BLaER1 (cell line): ENCODE measurements around the gene HTT.

Experiments used
- H3K27ac ChIP-seq: shearing (Covaris generic); formaldehyde crosslinking; 2 replicates; pipeline ENCODE4 v1.8.1; 2022
- H3K27me3 ChIP-seq: shearing (Covaris generic); formaldehyde crosslinking; 2 replicates; pipeline ENCODE4 v1.8.1; 2022
- H3K36me3 ChIP-seq: shearing (Covaris generic); formaldehyde crosslinking; 2 replicates; pipeline ENCODE4 v1.8.1; 2022
- H3K4me1 ChIP-seq: shearing (Covaris generic); formaldehyde crosslinking; 2 replicates; pipeline ENCODE4 v1.8.1; 2022
- H3K4me2 ChIP-seq: shearing (Covaris generic); formaldehyde crosslinking; 2 replicates; pipeline ENCODE4 v1.8.1; 2022
- H3K4me3 ChIP-seq: shearing (Covaris generic); formaldehyde crosslinking; 2 replicates; pipeline ENCODE4 v1.8.1; 2022
- H3K9ac ChIP-seq: shearing (Covaris generic); formaldehyde crosslinking; 2 replicates; pipeline ENCODE4 v1.8.1; 2022
- H3K9me3 ChIP-seq: shearing (Covaris generic); formaldehyde crosslinking; 2 replicates; pipeline ENCODE4 v1.8.1; 2022
- H4K20me1 ChIP-seq: shearing (Covaris generic); formaldehyde crosslinking; 2 replicates; pipeline ENCODE4 v1.8.1; 2022
- Cebpa-rat ChIP-seq: shearing (Covaris generic); IDR thresholded peaks from 2 replicates; pipeline ENCODE4 v1.8.1; 2022

Gene HTT

DNA sequence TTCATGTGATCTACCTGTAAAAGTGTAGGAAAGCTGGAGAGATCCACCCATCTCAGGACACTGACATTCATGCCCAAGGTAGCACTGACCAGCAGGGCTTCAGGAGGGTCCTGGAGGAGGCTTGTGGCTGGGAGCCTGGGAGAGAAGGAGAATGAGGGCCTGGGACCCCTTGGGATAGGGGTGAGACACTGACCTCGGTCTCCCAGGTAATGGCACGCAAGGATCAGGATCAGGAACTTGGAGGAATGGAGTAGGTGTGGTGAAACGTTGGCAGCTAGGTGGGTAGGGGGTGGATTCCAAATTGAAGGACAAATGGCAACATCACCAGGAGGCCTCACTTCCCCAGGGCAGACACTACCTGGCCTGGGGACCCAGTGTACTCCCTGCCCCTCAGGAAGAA lies 206.0 kb downstream of the HTT start:
- H3K4me1 ChIP-seq, result peaks cover 14% of the 10 kb centered on the region
- no peak for TF ChIP-seq Cebpa-rat
- H3K27me3 ChIP-seq, result no peaks in the 10 kb centered on the region
- no peaks in the 10 kb centered on the region for H3K36me3 ChIP-seq
- H3K9ac ChIP-seq, result no peak overlapping the region
- peaks cover 38% of the 10 kb centered on the region for H3K9me3 ChIP-seq
- no peak overlapping the region for H3K27ac ChIP-seq
- no peak overlapping the region for H3K4me2 ChIP-seq
- no peak overlapping the region for H3K4me3 ChIP-seq
- no peaks in the 10 kb centered on the region for H4K20me1 ChIP-seq

DNA sequence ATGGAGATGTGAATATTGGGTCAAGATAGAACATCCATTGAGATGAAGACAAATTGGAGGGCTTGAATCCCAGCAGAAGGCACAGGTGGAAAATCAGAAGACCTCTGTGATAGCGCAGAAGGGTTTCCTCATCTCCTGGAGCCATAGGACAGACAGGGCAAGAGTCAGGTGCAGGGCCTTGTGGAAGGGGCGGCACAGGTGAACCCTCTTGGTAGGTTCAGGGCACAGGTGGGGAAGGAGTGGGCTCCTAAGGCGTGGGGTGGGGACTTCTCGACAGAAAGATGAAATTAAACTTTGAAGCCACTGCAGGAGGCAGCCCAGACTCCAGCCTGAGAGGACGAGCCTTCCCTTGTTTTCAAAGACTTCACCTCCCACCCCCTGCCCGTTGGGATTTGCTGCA lies 209.0 kb downstream of the HTT start:
- Histone ChIP-seq H3K9ac (no peak overlapping the region), H3K27ac (no peak overlapping the region), H3K9me3 (peaks cover 36% of the 10 kb centered on the region), H4K20me1 (no peaks in the 10 kb centered on the region), H3K27me3 (no peaks in the 10 kb centered on the region), H3K4me2 (no peak overlapping the region), H3K36me3 (no peaks in the 10 kb centered on the region), H3K4me3 (no peak overlapping the region), H3K4me1 (peaks cover 44% of the 10 kb centered on the region)
- TF ChIP-seq Cebpa-rat, result no peak

DNA sequence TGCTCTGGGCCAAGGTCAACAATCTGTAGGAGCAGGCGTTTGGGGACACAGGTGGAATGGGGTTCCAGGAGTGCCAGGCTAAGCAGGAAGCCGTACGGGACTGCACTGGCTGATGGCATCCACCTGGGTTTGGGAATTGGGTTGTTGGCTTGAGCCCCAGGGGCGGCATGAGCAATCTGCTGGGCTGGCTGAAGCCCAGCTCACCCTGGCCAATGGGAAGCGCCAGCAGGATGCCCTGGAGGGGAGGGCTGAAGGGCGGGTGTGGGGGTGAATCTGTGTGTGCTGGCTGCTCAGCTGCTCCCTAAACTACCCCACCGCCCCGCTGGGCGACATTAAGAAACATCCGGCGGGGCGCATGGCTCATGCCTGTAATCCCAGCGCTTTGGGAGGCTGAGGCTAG lies 209.4 kb downstream of the HTT start:
- Histone ChIP-seq H3K4me3 (no peak overlapping the region), H3K9ac (no peak overlapping the region), H3K27me3 (no peaks in the 10 kb centered on the region), H3K36me3 (no peaks in the 10 kb centered on the region), H3K4me1 (peaks cover 48% of the 10 kb centered on the region), H3K9me3 (peaks cover 32% of the 10 kb centered on the region), H4K20me1 (no peaks in the 10 kb centered on the region), H3K27ac (no peak overlapping the region), H3K4me2 (no peak overlapping the region)
- no peak for TF ChIP-seq Cebpa-rat

DNA sequence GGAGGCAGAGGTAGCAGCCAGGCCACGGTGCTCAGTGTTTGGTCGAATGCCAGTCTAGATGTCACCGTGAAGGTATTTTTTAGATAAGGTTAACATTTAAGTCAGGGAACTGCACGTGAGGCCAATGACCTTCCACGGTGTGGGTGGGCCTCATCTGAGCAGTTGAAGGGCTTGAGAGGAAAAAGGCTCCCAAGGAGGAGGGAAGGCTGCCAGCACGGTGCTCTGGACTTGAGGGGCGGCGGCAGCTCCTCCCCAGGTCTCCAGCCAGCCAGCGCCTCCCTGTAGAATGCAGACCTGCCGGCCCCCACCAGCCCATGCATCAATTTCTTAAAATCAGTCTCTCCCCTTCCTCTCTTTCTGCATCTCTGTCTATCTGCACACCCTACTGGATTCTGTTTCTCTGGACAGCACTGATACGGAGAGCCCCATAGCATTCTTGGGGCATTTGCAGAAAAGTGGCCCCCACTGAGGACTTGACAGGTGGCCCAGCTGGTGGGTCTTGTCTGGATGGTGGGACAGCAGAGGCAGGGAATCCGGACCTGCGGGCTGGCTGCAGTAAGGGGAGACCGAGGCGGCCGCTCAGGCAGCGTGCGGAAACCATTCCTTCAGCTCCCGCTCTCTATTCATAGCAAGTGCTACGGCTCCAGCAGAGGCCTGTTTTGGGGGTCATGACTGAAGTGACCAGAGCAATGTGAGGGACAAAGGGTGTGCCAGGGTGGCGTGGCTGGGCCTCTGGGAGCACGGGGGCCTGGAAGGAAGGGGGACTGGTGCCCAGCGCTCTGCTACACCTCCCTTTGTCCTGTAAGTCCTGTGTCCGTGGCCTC lies 210.5 kb downstream of the HTT start:
- Histone ChIP-seq H3K4me1 (peaks cover 59% of the 10 kb centered on the region), H3K4me2 (peak overlapping the region; percentile 98), H4K20me1 (no peaks in the 10 kb centered on the region), H3K36me3 (no peaks in the 10 kb centered on the region), H3K4me3 (peak overlapping the region; percentile 64), H3K9me3 (peaks cover 26% of the 10 kb centered on the region), H3K27me3 (no peaks in the 10 kb centered on the region), H3K9ac (peak overlapping the region; percentile 78), H3K27ac (peak overlapping the region; percentile 89)
- no peak for TF ChIP-seq Cebpa-rat

DNA sequence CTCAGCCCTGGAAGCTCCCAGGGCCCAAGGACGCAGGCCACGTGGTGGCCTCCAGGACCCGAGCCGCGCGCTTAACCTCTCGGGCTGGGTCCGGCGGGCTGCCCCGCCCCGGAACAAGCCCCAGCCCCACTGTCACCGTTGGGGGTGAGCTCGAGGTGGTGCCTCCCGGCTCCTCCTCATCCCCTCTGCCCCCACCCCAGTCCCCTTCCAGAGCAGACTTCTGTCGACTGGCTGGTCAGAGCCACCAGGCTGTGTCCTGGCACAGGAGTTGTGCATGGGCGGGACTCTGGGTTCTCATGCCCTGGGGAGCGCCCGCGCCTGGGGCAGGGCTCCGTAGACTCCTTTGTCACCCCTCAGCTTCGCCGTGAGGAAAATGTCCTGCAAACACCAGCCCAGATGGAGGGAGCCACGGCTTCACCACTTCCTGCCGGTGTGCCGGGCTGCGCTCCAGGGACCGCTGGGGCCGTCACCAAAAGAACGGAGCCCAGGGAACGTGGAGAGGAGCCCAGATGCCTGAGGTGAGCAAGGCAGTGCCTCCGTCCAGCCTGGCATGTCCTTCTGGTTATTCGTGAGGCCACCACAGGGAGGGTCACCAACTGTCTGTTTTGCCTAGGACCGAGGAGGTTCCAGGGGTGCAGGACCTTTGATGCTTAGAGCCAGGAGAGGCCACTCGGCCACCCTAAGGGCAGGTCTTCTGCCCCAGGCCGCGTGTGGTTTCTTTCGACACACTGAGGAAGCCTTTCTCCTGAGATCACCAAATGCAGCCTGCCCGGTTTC lies 211.3 kb downstream of the HTT start:
- H3K4me2 ChIP-seq, result peak overlapping the region; percentile 98

DNA sequence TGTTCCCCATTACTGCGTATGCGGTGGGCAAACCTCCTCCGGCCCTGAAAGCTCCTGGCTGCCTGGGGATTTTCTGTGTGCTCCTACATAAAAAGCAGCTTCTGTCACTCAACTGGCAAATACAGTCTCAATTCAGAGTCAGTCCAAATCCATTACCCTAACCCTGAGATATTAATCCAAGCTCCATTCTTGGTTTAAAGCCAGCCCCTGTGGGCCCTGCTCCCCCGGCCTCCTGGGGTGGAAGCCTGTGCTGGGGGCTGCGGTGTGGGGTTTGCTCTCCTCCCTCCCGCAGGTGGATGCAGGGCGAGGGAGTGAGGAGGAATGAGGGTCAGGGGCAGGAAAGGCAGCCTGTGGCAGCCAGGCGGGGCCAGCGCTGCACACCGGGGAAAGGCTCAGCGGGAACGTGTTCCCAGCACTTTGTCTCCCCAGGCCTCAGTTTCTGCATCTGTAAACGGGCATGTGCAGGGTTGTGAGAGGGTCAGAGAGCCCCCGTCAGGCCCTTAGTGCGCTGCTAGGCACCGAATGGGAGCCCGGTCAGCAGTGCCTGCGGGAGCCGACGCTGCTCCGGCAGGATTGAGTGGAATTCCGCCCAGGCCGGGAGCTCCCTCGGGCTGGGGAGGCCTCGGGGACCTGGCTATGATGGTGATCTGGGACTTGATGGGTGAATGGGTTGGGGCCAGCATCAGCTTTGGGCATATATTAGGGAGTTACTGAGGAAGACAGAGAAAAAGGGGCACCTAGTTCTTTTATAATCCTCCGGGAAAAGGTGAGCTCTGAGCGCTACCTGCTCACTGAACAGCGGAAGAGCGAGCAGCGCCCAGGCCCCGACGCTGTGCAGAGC lies 212.1 kb downstream of the HTT start:
- H3K27ac ChIP-seq, result peak overlapping the region; percentile 89
- H3K9ac ChIP-seq, result peak overlapping the region; percentile 78
- no peaks in the 10 kb centered on the region for H3K36me3 ChIP-seq
- H4K20me1 ChIP-seq, result 0 out of 2 replicates have a peak, but pooled peaks cover 11% of the 10 kb centered on the region
- H3K4me2 ChIP-seq, result peak overlapping the region; percentile 98
- no peaks in the 10 kb centered on the region for H3K27me3 ChIP-seq
- H3K4me3 ChIP-seq, result peak overlapping the region; percentile 64
- H3K4me1 ChIP-seq, result peaks cover 75% of the 10 kb centered on the region
- TF ChIP-seq Cebpa-rat, result no peak
- H3K9me3 ChIP-seq, result peaks cover 16% of the 10 kb centered on the region

More for the DNA sequence above, 211.3 kb downstream of the HTT start:
- H4K20me1 ChIP-seq, result 0 out of 2 replicates have a peak, but pooled peaks cover 5% of the 10 kb centered on the region
- H3K9me3 ChIP-seq, result peaks cover 24% of the 10 kb centered on the region
- H3K36me3 ChIP-seq, result no peaks in the 10 kb centered on the region
- no peaks in the 10 kb centered on the region for H3K27me3 ChIP-seq
- TF ChIP-seq Cebpa-rat, result no peak
- H3K4me3 ChIP-seq, result peak overlapping the region; percentile 64
- H3K27ac ChIP-seq, result peak overlapping the region; percentile 89
- H3K9ac ChIP-seq, result peak overlapping the region; percentile 78
- peaks cover 67% of the 10 kb centered on the region for H3K4me1 ChIP-seq

DNA sequence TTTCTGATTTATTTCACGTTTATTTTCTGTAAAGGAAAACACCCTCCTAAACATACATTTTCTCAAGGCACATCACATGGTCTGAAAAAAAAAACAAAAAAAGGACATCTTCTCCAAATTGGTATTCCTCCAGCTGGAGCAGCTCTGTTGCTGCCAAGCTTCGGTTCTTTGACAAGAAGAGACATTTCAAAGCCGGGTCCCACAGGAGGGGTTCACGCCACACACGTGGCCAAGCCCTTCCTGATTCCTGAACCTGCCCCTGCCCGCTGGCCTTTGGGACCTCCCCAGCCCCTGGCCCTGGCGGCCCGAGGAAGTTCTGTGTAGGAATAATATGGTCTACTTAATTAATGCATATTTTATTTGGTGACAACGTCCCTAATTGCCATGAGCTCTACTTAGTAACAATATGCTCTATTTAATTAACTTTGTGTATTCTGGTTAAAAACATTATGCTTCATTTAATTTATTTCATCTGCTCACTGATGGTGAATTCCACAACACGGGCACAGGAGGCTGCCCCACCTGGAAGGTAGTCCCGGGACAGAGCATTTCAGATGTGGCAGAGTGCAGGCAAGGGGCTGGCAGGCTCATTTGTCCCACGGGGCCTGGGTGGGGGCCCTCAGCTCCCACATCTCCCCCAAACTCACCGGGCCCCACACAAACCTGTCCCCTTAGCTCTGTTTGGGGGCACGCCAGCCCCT lies 212.9 kb downstream of the HTT start:
- Histone ChIP-seq H3K27ac (peak overlapping the region; percentile 89), H3K27me3 (no peaks in the 10 kb centered on the region), H3K36me3 (no peaks in the 10 kb centered on the region), H3K4me1 (peaks cover 84% of the 10 kb centered on the region), H3K4me3 (peak overlapping the region; percentile 64), H3K9ac (peak overlapping the region; percentile 78), H3K9me3 (peaks cover 7% of the 10 kb centered on the region; the same call in 1 of the 2 replicates), H4K20me1 (0 out of 2 replicates have a peak, but pooled peaks cover 13% of the 10 kb centered on the region), H3K4me2 (peak overlapping the region; percentile 98)
- no peak for TF ChIP-seq Cebpa-rat

DNA sequence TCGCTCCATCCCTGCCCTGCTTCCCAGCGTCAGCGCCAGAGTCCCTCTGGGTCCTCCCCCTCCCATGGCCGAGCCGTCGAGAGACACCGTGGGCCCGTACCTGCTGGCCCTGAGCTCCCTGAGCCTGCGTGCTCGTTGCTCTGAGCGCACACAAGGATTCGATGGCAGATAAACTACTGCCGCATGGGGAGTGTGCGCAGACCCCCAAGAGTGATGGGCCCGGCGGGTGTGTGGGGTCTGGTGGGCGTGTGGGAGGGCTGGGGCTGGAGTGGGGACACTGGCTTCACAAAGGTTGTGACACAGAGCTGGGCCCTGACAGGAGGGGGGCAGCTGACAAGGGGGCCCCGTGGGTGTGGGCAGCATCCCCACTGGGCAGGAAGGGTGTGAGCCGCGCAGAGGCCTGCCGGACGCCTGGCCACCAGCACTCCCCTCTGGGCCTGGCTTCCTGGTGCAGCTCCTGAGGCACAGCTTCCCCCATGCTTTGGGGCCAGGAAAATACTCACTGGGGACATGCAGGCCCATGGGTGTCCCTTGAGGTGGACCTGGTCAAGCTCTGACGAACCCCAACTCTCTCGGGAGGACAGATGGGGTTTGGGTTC lies 213.6 kb downstream of the HTT start:
- peak overlapping the region; percentile 89 for H3K27ac ChIP-seq
- peaks cover 84% of the 10 kb centered on the region for H3K4me1 ChIP-seq
- no peaks in the 10 kb centered on the region for H3K27me3 ChIP-seq
- H3K36me3 ChIP-seq, result no peaks in the 10 kb centered on the region
- peak overlapping the region; percentile 98 for H3K4me2 ChIP-seq
- peak overlapping the region; percentile 64 for H3K4me3 ChIP-seq
- H3K9ac ChIP-seq, result peak overlapping the region; percentile 78
- 0 out of 2 replicates have a peak, but pooled peaks cover under 1% of the 10 kb centered on the region for H3K9me3 ChIP-seq
- H4K20me1 ChIP-seq, result 0 out of 2 replicates have a peak, but pooled peaks cover 13% of the 10 kb centered on the region
- no peak for TF ChIP-seq Cebpa-rat
